DMS79 (cell line): ENCODE data around the gene CKB.

Experiments used
- DNase-seq: peaks from one replicate; lab custom pipeline; 2025; lab: John Stamatoyannopoulos, UW

Gene CKB

DNA sequence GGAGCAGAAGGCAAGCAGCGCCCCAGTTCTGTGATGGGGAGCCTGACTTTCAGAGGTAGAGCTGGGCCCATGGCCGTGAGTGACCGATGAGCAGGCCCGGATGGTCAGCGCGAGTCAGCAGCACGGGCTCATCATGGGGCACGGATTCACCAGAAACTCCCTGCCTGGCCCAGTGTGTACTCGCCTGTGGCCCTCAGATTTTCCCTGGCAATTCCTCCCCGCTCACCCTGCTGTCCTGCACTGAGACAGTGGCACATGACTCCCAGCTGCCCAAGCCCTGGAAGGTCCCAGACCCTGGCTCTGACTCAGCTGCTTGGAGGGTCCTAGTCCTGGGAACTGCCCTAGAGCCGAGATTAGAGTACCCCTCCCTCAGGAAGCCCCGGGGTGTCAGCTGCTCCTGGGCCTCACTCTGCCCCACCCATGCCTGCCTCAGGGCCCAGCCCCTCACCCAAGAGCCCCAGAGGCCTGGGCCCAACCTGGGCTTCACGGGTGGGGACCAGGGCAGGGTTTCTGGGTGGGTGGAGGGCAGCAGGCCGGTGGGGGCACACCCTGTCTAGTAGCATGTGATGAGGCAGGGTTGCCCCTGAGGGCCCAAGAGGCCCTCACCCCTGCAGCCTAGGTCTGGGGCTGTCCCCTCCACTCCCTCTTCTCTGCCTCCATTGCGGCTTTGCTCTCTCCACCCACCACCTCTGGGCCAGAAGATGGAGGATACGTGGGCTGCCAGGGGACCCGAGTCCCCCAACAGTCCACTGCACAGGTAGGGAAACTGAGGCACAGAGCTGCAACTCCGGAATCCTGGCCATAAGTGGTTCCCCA, 14.8 kb upstream of the CKB start:
- DNase-seq, result no peak

DNA sequence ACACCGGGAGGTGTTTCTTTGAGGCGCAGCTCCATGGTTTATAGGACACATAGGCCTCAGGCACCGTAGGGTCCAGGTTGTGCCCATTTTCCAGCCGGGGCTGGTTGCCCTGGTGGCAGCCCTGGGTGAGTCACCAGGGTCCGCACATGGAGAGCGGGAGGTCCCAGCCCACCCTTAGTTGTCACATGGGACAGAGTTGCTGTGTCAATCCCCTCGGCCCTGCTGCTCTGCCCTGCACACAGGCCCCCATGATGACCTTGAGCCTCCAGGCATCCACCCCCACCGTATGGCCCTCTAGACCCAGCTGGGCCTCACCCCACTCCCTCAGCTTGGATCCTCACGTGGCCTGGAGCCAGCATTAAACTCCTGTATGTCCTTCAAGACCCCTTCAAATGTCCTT, 14.1 kb upstream of the CKB start:
- DNase-seq, result no peak

DNA sequence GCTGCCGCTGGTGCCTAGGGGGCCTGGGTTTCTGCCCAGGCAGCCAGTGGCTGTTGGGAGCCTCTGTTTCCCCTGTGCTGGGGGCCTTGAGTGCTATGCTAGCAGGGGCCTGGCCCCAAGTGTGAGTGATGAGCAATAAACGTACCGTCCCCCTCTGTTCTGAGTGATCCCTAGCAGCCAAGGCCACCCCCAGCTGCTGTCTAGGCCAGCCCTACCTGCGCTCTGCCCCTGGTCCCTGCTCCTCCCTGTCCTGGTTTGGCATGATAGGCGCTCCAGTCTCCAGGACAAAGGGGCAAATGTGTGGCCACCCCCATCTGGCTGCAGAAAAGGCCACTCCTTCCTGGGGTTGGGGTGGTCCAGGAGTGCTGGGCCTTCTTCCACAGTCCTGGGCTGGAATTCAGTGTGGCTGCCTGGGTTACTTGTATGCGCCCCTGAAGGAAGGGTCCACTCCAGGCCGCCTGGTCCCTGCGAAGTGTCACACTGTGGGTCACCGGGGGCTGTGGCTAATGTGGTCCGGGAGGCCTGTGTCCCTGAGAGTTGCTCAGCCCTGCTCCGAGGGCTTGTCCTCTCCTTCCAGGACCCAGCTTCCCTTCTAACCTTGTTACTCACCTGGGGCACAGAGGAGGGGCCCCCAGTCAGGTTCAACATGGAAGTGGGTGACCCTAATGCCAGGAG, 13.4 kb upstream of the CKB start:
- DNase-seq, result no peak

DNA sequence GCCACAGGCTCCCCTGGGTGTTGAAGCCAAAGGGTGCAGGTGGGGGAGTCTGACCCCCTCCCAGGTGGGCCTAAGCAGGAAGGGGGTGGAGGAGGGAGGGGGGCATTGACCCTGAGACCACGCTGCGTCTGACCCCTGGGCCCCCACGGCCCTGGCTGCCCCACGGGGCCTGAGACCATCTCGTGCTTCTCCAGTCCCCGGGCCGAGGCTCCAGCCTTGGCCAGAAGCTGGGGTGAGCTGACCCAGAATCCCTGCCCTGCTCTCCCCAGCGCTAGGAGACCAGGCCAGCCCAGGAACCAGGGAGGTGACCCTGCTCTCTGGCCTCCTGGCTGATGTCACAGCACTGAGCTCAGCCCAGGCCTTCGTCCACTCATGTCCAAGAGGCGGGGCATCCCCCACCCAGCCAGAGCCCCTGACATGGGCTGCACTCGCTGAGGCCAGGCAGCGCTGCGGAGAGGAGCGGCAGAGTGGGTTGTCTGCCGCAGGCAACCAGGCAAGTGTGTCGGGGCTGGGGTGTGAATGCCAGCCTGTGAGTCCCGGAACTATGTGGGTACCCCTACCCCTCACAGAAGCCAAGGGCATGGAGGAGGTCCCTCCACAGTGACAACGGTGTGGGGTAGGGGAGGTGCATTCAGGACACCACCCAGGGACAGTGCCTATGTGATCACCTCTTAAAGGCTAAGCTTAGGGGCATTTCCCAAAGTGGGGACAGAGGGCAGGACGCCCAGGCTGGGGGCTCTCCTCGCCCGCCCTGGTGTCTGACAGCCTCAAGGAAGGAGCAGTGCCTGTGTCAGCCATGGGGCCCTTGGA, 12.7 kb upstream of the CKB start:
- DNase-seq, result no peak

DNA sequence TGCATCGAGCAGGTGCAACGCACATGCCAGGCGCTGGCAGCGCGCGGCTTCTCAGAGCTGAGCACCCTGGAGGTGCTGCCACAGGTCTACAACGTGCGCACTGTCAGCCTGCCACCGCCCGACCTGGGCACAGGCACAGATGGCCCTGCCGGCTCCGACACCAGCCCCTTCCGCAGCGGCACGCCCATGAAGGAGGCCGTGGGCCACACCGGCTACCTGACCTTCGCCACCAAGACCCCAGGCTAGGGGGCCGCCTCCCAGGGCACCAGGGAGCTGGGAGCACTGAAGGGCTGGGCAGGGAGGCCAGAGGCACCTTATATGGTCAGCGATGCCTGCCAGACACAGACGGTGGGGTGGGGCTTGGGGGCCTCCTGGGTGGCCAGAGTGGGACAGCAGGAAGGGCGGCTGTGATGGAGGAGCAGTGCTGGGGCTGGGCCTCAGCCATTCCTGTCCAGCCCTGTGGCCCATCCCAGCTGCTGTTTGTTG, 12.0 kb upstream of the CKB start:
- DNase-seq, result no peak

DNA sequence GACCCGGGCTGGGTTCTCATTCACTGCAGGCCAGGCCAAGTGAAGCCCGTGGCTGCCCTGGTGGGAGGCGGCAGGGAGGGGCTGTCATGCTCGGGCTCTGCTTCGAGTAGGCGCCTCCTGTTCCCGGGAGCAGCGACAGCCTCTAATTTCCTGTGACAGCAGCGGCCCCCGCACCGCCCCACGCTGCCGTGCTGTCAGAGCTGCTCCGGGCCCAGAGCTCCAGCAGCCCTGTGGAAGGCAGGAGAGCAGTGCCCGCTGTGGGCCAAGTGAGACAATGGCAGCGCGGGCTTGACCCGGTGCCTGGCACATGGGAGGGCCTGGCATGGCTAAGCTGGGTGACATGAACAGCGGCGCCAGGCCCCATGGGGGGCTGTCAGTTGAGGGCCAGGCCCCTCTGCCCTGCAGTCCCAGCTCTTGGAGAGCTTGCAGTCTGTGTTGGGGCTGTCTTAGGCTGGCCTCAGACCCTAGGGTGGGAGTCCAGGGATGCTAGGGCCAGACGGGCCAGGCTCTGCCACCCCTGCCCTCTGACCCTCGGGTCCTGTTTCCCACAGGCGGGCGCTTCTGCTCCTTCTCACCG, 11.5 kb upstream of the CKB start:
- no peak for DNase-seq

DNA sequence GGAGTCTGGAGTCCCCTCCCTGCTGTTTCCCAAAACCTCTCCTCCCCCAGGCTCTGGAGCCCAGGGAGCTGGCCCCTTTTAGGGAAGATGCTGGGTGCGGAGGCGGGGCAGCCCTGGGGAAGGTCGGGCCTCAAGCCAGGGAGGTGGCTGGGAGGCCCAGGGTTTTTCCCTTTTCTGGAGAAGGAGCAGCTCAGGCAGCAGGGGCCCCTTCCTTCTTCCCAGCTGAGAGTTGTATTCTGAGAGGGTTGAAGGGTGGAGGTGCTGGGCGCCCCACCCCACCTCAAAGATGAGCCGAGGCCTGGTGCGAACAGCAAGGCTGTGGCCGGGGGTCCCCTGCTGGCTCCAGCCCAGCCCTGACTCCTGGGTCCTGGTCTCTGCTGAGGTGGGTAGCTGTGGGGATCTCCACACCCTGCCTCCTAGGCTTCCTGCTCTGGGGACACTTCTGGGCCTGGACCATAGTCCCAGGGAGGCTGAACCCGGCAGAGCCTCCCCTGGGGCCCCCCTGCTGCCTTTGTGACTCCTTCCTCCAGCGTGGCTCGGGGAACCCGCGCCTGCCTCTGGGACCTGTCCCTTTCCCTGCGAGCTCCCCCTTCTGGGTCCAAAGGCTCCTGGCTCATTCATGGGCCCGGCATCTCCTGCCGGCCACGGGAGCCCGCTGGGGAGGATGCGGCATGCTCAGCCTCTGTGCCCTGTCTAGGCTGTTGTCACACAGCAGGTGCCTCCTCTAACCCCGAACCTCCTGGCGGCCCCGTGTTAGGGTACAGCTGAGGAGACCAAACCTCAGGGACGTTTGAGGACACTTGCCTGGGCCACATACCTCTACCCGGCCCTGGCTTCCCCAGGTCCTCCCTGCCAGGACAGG, 10.7 kb upstream of the CKB start:
- DNase-seq, result no peak

DNA sequence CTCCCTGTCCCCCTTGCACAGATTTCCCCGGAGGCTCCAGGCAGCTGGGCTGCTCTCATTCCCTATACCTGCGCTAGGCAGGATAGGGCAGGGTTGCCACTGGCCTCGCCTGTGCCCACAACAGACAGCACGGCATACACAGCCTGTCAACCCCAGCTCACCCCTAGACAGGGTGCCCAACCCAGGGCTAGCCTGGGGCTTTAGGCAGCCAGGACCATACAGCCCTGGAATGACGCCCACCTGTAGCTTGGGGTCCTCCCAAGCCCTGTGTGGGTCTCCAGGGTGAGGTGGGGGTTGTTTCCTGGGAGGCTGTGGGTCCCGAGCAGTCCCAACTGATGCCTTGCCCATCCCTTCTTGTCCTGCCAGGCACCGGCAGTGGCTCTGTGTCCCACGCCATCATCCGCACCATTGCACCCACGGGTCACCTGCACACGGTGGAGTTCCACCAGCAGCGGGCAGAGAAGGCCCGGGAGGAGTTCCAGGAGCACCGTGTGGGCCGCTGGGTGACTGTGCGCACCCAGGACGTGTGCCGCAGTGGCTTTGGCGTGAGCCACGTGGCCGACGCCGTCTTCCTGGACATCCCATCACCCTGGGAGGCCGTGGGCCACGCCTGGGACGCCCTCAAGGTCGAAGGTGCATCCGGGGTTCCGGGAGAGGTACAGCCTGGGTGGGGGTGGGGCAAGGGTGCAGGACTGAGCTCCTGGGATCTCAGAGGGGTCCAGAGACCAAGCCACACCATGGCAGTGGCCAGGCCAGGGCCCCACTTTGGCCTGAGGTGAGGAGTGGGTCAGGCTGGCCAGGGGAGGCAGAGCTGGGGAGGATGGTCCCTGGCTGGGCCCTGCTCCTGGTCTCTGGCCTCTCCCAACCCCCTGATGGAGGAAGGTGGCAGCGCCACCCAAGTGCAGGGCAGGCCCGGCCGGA, 9.8 kb upstream of the CKB start:
- DNase-seq, result no peak

DNA sequence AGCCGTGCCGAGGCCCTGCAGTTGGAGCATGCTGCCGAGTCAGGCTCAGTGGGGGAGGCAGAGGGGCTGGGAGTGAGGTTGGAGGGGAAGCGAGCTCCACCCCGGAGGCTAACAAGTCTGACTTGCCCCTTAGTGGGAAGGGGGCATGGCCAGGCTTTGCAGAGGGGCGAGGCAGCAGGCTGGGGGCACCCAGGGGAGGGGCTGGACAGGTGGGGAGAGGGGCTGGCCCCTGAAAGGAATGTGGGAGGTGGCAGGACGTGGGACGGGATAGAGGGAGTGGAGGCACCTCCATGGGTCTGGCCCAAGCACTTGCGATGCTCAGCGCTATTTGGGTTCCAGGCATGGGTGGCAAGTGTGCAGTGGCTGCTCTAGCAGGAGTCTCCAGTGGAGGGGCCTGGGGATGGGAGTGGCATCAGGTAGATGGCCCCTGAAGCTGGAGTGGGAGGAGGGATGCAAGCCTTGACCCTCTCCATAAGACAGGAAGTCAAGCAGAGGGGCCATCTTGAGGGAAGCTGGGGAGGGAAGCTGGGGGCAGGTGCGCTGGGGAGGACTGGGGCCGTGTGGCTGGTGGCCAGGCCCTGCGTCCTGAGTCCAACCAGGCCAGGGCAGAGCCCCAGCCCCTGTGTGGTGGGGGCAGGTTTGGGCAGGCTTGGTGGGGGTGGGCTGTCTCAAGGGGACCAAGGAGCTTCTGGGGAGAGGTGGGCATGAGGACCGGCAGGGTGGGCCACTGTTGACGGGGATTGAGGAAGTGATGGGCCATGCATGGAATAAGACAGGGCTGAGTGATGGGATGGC, 9.0 kb upstream of the CKB start:
- no peak for DNase-seq

DNA sequence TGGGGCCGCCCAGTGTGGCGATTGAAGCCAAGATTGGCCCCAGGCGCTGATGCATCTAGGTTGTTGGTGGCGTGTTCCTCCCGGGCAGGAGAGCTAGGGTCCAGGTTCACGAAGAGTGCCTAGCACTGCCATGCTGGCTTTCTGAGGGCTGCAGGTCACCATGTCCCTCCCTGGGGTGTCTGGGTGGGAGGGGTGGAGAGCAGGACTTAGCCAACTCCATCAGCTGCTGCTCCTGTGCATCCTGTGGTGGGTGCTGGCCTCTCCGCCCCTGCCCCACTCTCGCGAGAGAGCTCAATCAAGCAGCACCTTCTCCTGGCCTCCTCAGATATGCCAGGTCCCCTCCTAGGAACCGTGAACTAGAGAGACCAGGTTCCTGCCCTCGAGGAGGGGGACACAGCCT, 8.2 kb upstream of the CKB start:
- no peak for DNase-seq

DNA sequence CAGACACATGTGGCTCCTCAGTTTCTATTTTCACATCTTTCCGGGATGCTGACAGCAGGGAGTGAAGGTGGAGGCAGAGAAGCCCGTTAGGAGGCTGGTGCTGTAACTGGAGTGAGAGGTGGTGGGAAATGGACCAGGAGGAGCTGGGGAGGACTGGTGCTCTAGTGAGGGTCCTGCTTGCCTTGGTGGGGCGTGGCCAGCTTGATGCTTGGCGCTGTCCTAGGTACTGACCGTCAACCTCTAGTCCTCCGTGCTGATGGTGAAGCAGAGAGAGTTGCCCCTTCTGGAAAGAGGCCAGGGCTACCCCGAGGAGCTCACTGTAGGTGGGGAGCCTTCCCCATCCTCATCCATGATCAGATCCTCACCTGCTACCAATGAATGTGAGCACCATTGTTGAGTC, 7.8 kb upstream of the CKB start:
- DNase-seq, result no peak

DNA sequence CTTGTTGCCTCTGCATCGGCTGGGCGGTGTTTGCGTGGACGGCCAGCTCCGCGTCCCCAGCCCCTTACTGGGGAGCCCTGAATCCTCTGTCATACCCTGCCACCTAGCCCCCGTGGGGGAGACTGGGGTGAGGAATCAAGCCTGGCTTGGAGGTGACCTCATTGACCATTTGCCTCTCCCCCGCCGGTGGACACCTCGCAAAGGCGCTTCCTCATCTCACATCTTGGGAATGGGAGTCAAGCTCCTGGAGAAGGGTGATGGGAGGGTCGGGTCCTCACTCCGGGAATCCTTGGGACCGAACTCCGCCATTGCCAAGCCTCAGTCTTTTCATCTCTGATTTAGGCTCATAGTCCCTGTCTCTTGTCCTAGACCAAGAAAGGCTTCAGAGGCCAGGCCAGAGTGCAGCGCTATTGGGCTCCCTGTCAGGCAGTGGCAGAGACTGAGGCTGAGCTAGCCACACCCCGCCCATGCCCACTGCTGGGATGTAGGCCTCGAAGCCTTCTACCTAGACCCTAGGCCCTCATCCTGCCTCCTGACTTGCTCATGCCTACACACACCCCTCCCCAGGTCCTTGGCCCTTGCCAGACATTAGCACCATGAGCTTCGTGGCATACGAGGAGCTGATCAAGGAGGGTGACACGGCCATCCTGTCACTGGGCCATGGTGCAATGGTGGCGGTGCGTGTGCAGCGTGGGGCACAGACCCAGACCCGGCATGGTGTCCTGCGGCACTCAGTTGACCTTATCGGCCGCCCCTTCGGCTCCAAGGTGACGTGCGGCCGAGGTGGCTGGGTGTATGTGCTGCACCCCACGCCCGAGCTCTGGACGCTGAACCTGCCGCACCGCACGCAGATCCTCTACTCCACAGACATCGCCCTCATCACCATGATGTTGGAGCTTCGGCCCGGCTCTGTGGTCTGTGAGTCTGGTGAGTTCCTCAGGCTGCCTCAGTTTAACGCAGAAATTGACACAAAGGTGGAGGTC, 7.0 kb upstream of the CKB start:
- no peak for DNase-seq

DNA sequence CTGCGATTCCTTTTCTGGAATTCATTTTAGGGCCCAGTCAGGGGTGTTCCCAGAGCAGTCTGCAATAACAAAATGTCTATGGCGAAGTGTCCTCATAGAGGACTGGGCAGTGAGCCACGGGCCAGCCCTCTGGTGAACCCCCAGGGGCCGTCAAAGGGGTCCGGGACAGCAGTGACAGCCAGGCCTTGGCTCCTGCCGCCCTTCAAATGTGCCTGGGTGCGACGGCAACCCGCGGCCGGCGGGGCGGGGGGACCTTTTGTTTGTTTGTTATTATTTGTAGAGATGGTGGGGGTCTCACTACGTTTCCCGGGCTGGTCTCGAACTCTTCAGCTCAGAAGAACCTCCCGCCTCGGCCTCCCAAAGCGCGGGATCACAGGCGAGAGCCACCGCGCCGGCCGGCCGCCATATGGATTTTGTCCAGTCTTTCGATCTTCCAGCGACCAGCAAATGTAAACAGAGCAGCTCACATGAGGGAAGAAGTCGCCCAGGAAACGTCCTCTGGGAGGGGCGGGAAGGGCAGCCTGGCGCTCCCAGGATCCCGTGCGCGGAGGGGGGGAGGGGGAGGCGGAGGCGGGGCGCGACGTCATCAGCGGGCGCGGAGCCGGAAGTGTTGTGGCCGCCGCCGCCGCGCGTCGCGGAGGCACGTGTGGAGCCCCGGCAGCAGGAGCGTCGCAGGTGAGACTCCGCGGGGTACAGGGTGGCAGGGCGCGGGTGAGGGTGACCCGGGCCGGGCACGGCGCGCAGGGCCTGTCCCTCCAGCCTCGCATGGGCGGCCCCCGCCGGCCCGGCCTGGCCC, 6.2 kb upstream of the CKB start, which contains the start of gene TRMT61A:
TSS of gene TRMT61A (plus strand) at position 610 of the 796 bp plus-strand sequence. CDS start 783 bp downstream, outside the sequence.
- DNase-seq, result peak; percentile 86

DNA sequence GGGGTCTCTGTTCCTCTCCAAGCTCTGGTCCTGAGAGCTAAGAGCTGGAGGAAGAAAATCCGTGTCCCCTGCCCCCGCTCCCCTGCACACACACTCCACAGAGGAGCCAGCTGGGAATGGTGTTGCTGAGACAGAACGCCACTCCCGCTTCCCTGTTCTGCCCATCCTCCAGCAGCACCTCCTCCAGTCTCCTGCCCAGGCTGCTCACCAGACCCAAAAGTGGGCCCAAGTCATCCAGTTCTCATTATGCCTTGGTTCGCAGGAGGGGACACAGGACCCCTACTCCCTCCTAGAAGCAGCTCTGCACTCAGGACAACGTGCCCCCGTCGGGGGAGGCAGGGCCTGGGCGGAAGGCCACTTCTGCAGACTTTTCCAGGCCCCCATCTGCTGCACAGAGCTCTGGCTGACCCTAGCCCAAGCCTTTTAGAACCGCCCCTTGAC, 5.5 kb upstream of the CKB start:
- DNase-seq, result no peak

DNA sequence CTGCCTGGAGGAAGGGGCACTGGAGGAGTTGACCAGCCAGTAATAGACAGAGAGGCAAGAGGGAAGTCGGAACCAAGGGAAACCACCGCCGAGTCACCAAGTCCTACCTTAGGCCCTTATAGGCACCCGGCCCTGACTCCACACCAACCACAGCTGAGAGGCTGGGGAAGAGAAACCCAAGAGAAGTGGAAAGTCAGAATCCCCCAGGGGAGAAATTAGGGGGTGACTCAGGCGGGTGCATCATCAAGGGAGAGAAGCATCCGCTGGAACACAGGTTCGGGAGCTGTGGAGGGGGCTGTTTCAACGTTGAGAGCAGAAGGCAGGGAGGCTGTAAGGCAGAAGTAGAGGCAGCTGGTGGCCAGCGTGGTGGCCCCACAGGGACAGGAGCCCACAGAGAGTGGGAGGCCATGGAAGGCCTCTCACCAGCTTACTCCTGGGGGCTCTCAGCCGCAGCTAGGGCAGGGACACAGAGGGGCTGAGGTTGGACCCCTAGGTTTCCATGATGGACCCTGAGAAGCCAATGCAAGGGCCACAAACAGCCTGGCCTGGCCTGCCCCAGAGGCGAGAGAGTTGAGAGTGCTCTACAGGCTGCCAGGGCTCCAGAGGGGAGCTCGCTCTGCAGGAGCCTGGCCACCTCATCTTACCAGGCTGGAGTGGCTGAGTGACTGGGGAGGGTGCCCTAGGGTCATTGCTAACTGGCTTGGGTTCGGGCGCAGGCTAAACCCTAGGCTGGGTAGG, 4.9 kb upstream of the CKB start:
- DNase-seq, result no peak

DNA sequence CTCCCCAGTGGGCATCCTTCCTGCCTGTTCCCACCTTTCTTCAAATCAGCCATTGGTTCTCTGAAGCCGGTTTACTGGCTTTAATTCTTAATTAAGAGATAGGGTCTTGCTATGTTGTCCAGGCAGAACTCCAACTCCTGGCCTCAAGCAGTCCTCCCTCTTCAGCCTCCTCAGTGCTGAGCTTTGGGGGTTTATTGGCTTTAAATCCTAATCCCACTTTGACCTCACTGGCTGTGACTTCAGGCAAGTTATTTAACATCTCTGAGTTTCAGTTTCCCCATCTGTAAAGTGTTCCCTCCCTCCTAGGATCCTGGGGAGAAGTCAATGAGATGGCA, 4.3 kb upstream of the CKB start:
- no peak for DNase-seq
